Heart left ventricle (tissue), 16 donors: Measurements from ENCODE around the gene DCUN1D5. TPM values are rescaled to one million over a fixed set of nuclear protein-coding genes. Genes with fewer than 3 reads are reported as not detected.

Experiments
- ATAC-seq, 4 donors: fragments of 200-7000 bp; cut with Tn5 transposase; one replicate each; pipeline ENCODE4 v1.9.1; 2020 to 2022; ENCODE audit warnings: moderate library complexity in 4 of 4, mild to moderate bottlenecking in 3 of 4, moderate number of reproducible peaks in 1 of 4
- DNase-seq, 5 donors: peaks; one replicate each; pipeline ENCODE4 v3.0.0-alpha.2; 2020
- H3K27ac ChIP-seq, 12 donors: fragments of 200-600 bp; sonication (generic) in 4 of 12; one replicate each; pipeline versions ENCODE4 v1.5.0 to v1.8.0; 2016 to 2022; ENCODE audit warnings: mild to moderate bottlenecking in 2 of 12
- H3K27me3 ChIP-seq, 9 donors: fragments of 200-600 bp; sonication (generic) in 2 of 9; one replicate each; pipeline versions ENCODE4 v1.5.1 to v1.8.0; 2016 to 2022; ENCODE audit warnings: mild to moderate bottlenecking in 3 of 9
- H3K36me3 ChIP-seq, 9 donors: fragments of 200-600 bp; sonication (generic) in 2 of 9; one replicate each; pipeline versions ENCODE4 v1.5.0 to v1.8.0; 2018 to 2022; ENCODE audit warnings: mild to moderate bottlenecking in 2 of 9
- H3K4me1 ChIP-seq, 12 donors: fragments of 200-600 bp; sonication (generic) in 4 of 12; one replicate each; pipeline versions ENCODE4 v1.5.0 to v1.8.0; 2016 to 2022; ENCODE audit warnings: mild to moderate bottlenecking in 3 of 12
- H3K4me3 ChIP-seq, 12 donors: fragments of 200-600 bp; sonication (generic) in 4 of 12; one replicate each; pipeline versions ENCODE4 v1.5.0 to v1.8.0; 2017 to 2022; ENCODE audit warnings: mild to moderate bottlenecking in 9 of 12, moderate library complexity in 4 of 12
- H3K9me3 ChIP-seq, 12 donors: fragments of 200-600 bp; sonication (generic) in 4 of 12; one replicate each; pipeline versions ENCODE4 v1.5.0 to v1.8.0; 2016 to 2022; ENCODE audit warnings: mild to moderate bottlenecking in 1 of 12
- CTCF ChIP-seq, 12 donors: fragments of 200-600 bp; sonication (generic) in 4 of 12; IDR thresholded peaks; one replicate each; pipeline versions ENCODE4 v1.5.0 to v1.8.0; 2018 to 2022; ENCODE audit warnings: antibody characterized with exemption in 12 of 12, mild to moderate bottlenecking in 5 of 12
- POLR2A ChIP-seq, 2 donors: fragments of 450-650 bp; IDR thresholded peaks; one replicate each; pipeline ENCODE4 v1.6.1; 2017; ENCODE audit warnings: antibody characterized with exemption in 2 of 2, mild to moderate bottlenecking in 2 of 2, moderate library complexity in 2 of 2
- WGBS, 4 donors: extraction: QIAGEN DNeasy Blood & Tissue Kit in 2 of 4; methylation state at CpG; one replicate each; pipeline versions ENCODE4 v1.1.5 to v1.1.7; 2013 to 2018; 5-methylcytosine and 5-hydroxymethylcytosine counted together
- intact Hi-C, 10 donors: fragments of 100-400 bp; cut with DNase I; formaldehyde crosslinking; loops; one replicate each; pipeline versions ENCODE4 v1.11.1 to v1.14.2; 2022
- polyA plus RNA-seq, 2 donors: library from polyadenylated mRNA; stranded (reverse); fragments of 200-250 nt; gene quantifications; one replicate each; pipeline ENCODE4 v1.2.3, GENCODE V29; 2013
- total RNA-seq, 9 donors: library from RNA; depleted of rRNA in 2 of 9; stranded (reverse); fragments of >200 nt in 2 of 9; fragmentation: NEBNext Ultra II Directional in 3 of 9; extraction: Animal tissue kit (Norgen Biotek cat#: 25700) in 3 of 9; gene quantifications; one replicate each; pipeline versions ENCODE4 v1.1.0 to v1.2.4, GENCODE V29; 2016 to 2023
- donor health status: ischemic (EF 13 %, LVEDD 7.1; RV severe dilation, severe dysfunction).
- donor health status: healthy with polysubstance abuse.
- donor health status: DM: no; HTN: yes; CAD: no.
- donor health status: DM: no; HTN: no; CAD: no.
- donor health status: ischemic (EF 25% LVEDD 6.9; RV normal size, moderate dysfunction).
- donor health status: ischemic (EF 25% LVEDD 5.7; RV mildly dilated, moderate dysfunction).
- donor health status: healthy.
- donor health status: DM: yes; HTN: yes; CAD: no.
- donor health status: ischemic (EF 35%, LVEDD 5.7; RV mildly dilated, moderate dysfunction).
- donor health status: nonischemic (EF 11% LVEDD 7.7; RV severe dilation, severe dysfunction).
- donor health status: DM: yes; HTN: yes; CAD: no.
- donor health status: PGD.
- donor health status: ischemic (EF 29% LVEDD 5.4; RV normal size, mild dysfunction).
- donor health status: nonischemic (EF 23%, LVEDD 6.1; RV moderate dilation, normal function).

Gene DCUN1D5
- total and polyA plus RNA-seq, 11 donors: 11.9 to 51.6 (median 24.5) TPM

- ATAC-seq (no peak), DNase-seq (no peak)
- H3K4me3 ChIP-seq: no peak overlapping the region
- H3K9me3 ChIP-seq: no peaks in the 10 kb centered on the region
- WGBS, 4 donors: 78 to 89% (median 83%) methylated on average over 1 of the region's 1 CpG
- no peak overlapping the region for H3K27ac ChIP-seq
- H3K27me3 ChIP-seq: no peaks in the 10 kb centered on the region
- no peak for TF ChIP-seq POLR2A (IDR thresholded peaks at IDR 0.05)
- TF ChIP-seq CTCF (IDR thresholded peaks at IDR 0.05): no peak
- H3K36me3 ChIP-seq: peaks cover 0 to 99% (median 72%) of the 10 kb centered on the region in 9 donors
- peaks cover 0 to 5% (median 0%) of the 10 kb centered on the region in 12 donors for H3K4me1 ChIP-seq
- intact Hi-C loops: no loop called here
Observed at GRCh38 chr11:103079833-103080232, 12.1 kb downstream of the DCUN1D5 start.

- DNase-seq: no peak
- no peaks in the 10 kb centered on the region for H3K9me3 ChIP-seq
- no peak for ATAC-seq
- H3K4me3 ChIP-seq: no peak overlapping the region
- peaks cover 0 to 92% (median 65%) of the 10 kb centered on the region in 9 donors for H3K36me3 ChIP-seq
- intact Hi-C loops: no loop called here
- TF ChIP-seq POLR2A (IDR thresholded peaks at IDR 0.05) (no peak), CTCF (IDR thresholded peaks at IDR 0.05) (no peak)
- 96 to 97% (median 96%) methylated on average over 5 of the region's 5 CpGs for WGBS, 4 donors
- H3K4me1 ChIP-seq: peaks cover 0 to 5% (median 0%) of the 10 kb centered on the region in 12 donors
- H3K27me3 ChIP-seq: no peaks in the 10 kb centered on the region
- no peak overlapping the region for H3K27ac ChIP-seq
Observed at GRCh38 chr11:103078710-103079109, 13.2 kb downstream of the DCUN1D5 start.

GRCh38 chr11:103077554-103077953 lies 14.4 kb downstream of the DCUN1D5 start:
- Histone ChIP-seq H3K4me1 (peaks cover 0 to 5% (median 0%) of the 10 kb centered on the region in 12 donors), H3K27me3 (no peaks in the 10 kb centered on the region)
- no peak for ATAC-seq

GRCh38 chr11:103076361-103076760 lies 15.6 kb downstream of the DCUN1D5 start:
- H3K4me3 ChIP-seq: no peak overlapping the region
- no peaks in the 10 kb centered on the region for H3K9me3 ChIP-seq
- TF ChIP-seq POLR2A (IDR thresholded peaks at IDR 0.05): no peak
- TF ChIP-seq CTCF (IDR thresholded peaks at IDR 0.05): no peak
- H3K4me1 ChIP-seq: peaks cover 0 to 5% (median 0%) of the 10 kb centered on the region in 12 donors
- H3K27me3 ChIP-seq: no peaks in the 10 kb centered on the region
- H3K27ac ChIP-seq: no peak overlapping the region
- 91 to 96% (median 94%) methylated on average over 3 of the region's 3 CpGs for WGBS, 4 donors
- intact Hi-C loops: no loop called here
- ATAC-seq (no peak), DNase-seq (no peak)
- H3K36me3 ChIP-seq: peaks cover 0 to 78% (median 48%) of the 10 kb centered on the region in 9 donors

More at GRCh38 chr11:103077554-103077953, 14.4 kb downstream of the DCUN1D5 start:
- intact Hi-C loops: no loop called here
- TF ChIP-seq POLR2A (IDR thresholded peaks at IDR 0.05) (no peak), CTCF (IDR thresholded peaks at IDR 0.05) (no peak)
- Histone ChIP-seq H3K9me3 (no peaks in the 10 kb centered on the region), H3K4me3 (no peak overlapping the region), H3K27ac (no peak overlapping the region), H3K36me3 (peaks cover 0 to 86% (median 59%) of the 10 kb centered on the region in 9 donors)
- no peak for DNase-seq
- WGBS, 4 donors: 91 to 94% (median 93%) methylated on average over 3 of the region's 3 CpGs
